HepG2 (cell line): ENCODE results near the gene COMMD7. TPM values are rescaled to one million over a fixed set of nuclear protein-coding genes. Genes with fewer than 3 reads are reported as not detected.
A peak's percentile ranks its signal among the peaks of the same experiment; 100 is the strongest.

Experiments used
- ATF6 ChIP-seq: sonication (generic); formaldehyde crosslinking; conservative IDR thresholded peaks from 2 replicates; pipeline ENCODE4 v1.4.0; 2020; ENCODE audit warnings: missing genetic modification reagents
- ATM ChIP-seq: fragments of 450-650 bp; IDR thresholded peaks from 2 replicates; pipeline ENCODE4 v1.7.1; 2017; ENCODE audit warnings: mild to moderate bottlenecking, borderline replicate concordance
- ELF3 ChIP-seq: IDR thresholded peaks from 2 replicates; pipeline ENCODE4 v1.6.1; 2016; ENCODE audit warnings: missing genetic modification reagents, missing compliant biosample characterization
- ESRRA ChIP-seq: sonication (generic); formaldehyde crosslinking; IDR thresholded peaks from 2 replicates; pipeline ENCODE4 v1.5.1; 2020; ENCODE audit warnings: mild to moderate bottlenecking, low read depth, missing genetic modification reagents
- FOSL1 ChIP-seq: sonication (generic); formaldehyde crosslinking; IDR thresholded peaks from 2 replicates; pipeline ENCODE4 v1.9.0; 2021; ENCODE audit warnings: missing genetic modification reagents, borderline replicate concordance
- FOXC1 ChIP-seq: sonication (generic); formaldehyde crosslinking; IDR thresholded peaks from 2 replicates; pipeline ENCODE4 v1.8.0; 2022; ENCODE audit warnings: mild to moderate bottlenecking, missing genetic modification reagents, borderline replicate concordance
- FOXP4 ChIP-seq: sonication (generic); formaldehyde crosslinking; IDR thresholded peaks from 2 replicates; pipeline ENCODE4 v1.4.0; 2020; ENCODE audit warnings: missing genetic modification reagents
- KLF12 ChIP-seq: sonication (generic); formaldehyde crosslinking; IDR thresholded peaks from 2 replicates; pipeline ENCODE4 v1.4.0; 2020; ENCODE audit warnings: missing genetic modification reagents, borderline replicate concordance
- MAFK ChIP-seq, 2 experiments: IDR thresholded peaks in 1 of 2; conservative IDR thresholded peaks in 1 of 2; 2 replicates each; pipeline ENCODE4 v1.6.1; 2011; ENCODE audit warnings: improper control_type of control experiment in 2 of 2, low read length in 2 of 2
- MYNN ChIP-seq: sonication (generic); formaldehyde crosslinking; IDR thresholded peaks from 2 replicates; pipeline ENCODE4 v1.4.0; 2020; ENCODE audit warnings: mild to moderate bottlenecking, low read depth, missing genetic modification reagents
- STAT5B ChIP-seq: sonication (generic); formaldehyde crosslinking; IDR thresholded peaks from 2 replicates; pipeline ENCODE4 v1.4.0; 2020; ENCODE audit warnings: missing genetic modification reagents
- ZBTB1 ChIP-seq: sonication (generic); formaldehyde crosslinking; IDR thresholded peaks from 2 replicates; pipeline ENCODE4 v1.4.0; 2020; ENCODE audit warnings: missing genetic modification reagents, borderline replicate concordance
- ZBTB25 ChIP-seq: IDR thresholded peaks from 2 replicates; pipeline ENCODE4 v1.6.1; 2018; ENCODE audit warnings: missing genetic modification reagents
- ZC3H13 ChIP-seq: sonication (generic); formaldehyde crosslinking; IDR thresholded peaks from 2 replicates; pipeline ENCODE4 v1.8.1; 2023; ENCODE audit warnings: mild to moderate bottlenecking, missing genetic modification reagents, moderate library complexity
- ZNF12 ChIP-seq: sonication (generic); formaldehyde crosslinking; IDR thresholded peaks from 2 replicates; pipeline ENCODE4 v1.5.0; 2020; ENCODE audit warnings: missing genetic modification reagents
- ZNF337 ChIP-seq: sonication (generic); formaldehyde crosslinking; IDR thresholded peaks from 2 replicates; pipeline ENCODE4 v1.5.1; 2020; ENCODE audit warnings: missing genetic modification reagents, low read depth, mild to moderate bottlenecking, borderline replicate concordance
- ZNF512B ChIP-seq: sonication (generic); formaldehyde crosslinking; IDR thresholded peaks from 2 replicates; pipeline ENCODE4 v1.5.1; 2020; ENCODE audit warnings: missing genetic modification reagents, mild to moderate bottlenecking, borderline replicate concordance
- ZNF552 ChIP-seq: sonication (generic); formaldehyde crosslinking; IDR thresholded peaks from 2 replicates; pipeline ENCODE4 v1.9.0; 2022; ENCODE audit warnings: missing genetic modification reagents, mild to moderate bottlenecking, borderline replicate concordance
- ZNF770 ChIP-seq: sonication (generic); formaldehyde crosslinking; IDR thresholded peaks from 2 replicates; pipeline ENCODE4 v1.5.0; 2020; ENCODE audit warnings: mild to moderate bottlenecking, missing genetic modification reagents
- ZNF773 ChIP-seq: sonication (generic); formaldehyde crosslinking; IDR thresholded peaks from 2 replicates; pipeline ENCODE4 v1.4.0; 2020; ENCODE audit warnings: missing genetic modification reagents, borderline replicate concordance
- polyA plus RNA-seq, 8 experiments: library from polyadenylated mRNA; depleted of rRNA in 3 of 8; stranded (reverse) in 7 of 8; unstranded in 1 of 8; fragments of >200 nt; fragmentation: Illumina TruSeq in 4 of 8; extraction: Trizol in 4 of 8; gene quantifications; 2 replicates each; pipeline versions ENCODE4 v1.2.1 to v1.2.3, GENCODE V29; 2011 to 2016; ENCODE audit warnings: low read depth in 4 of 8, missing spikeins in 1 of 8, mixed read lengths in 1 of 8; ENCODE audit not compliant: insufficient read depth in 1 of 8
- total RNA-seq, 5 experiments: library from RNA; depleted of rRNA; stranded (reverse); fragments of >200 nt; fragmentation: Illumina TruSeq; extraction: Trizol; gene quantifications; 2 replicates each; pipeline ENCODE4 v1.2.3, GENCODE V29; 2016; ENCODE audit warnings: low read depth in 1 of 5

COMMD7 gene
- total and polyA plus RNA-seq, 2 of the 13 experiments (the other 11 are each of a cell fraction or from before 2014, with no cell fraction given): 42.1 to 53.3 TPM

- TF ChIP-seq FOXP4 (CRISPR knock-in tag) (peak; percentile 8; the same call in 1 of the 2 replicates), ZBTB25 (no peak), FOXC1 (CRISPR knock-in tag) (no peak), MAFK (conservative IDR thresholded peaks at IDR 0.05 in 1 of 2, IDR thresholded peaks at IDR 0.05 in 1 of 2; ENCODE audit: low read length in 2 of 2) (peak; percentile 51 to 56; a peak in 2 of 4 replicates), ATF6 (CRISPR knock-in tag) (no peak), FOSL1 (CRISPR knock-in tag) (no peak), ZNF512B (CRISPR knock-in tag) (0 out of 2 replicates have a peak, but pooled peaks have one; percentile 69), MYNN (CRISPR knock-in tag) (no peak), ZBTB1 (CRISPR knock-in tag) (no peak), ZNF12 (CRISPR knock-in tag) (no peak), ELF3 (CRISPR knock-in tag) (no peak), ZNF773 (no peak), ZC3H13 (no peak), ESRRA (no peak), ATM (no peak), ZNF337 (CRISPR knock-in tag) (no peak), ZNF552 (CRISPR knock-in tag) (no peak), STAT5B (CRISPR knock-in tag) (no peak), ZNF770 (CRISPR knock-in tag) (peak; percentile 53), KLF12 (no peak)
Observed at GRCh38 chr20:32709632-32710121, 33.6 kb downstream of the COMMD7 start (continued).
